SK-MEL-5 (cell line): Measurements from ENCODE around the gene LACTBL1. TPM values are rescaled to one million over a fixed set of nuclear protein-coding genes. Genes with fewer than 3 reads are reported as not detected.

ENCODE experiments used
- DNase-seq: peaks from one replicate; pipeline ENCODE4 v3.0.0-alpha.2; 2016; ENCODE audit warnings: low read depth, low spot score
- in situ Hi-C: cut with HindIII; loops from 2 replicates; pipeline ENCODE4 v1.10.0; 2016; ENCODE audit warnings: low sequenced_read_pairs, high pct_unique_total_duplicates, low pct_unique_long_range_greater_than_20kb
- total RNA-seq: library from RNA; depleted of rRNA; stranded (reverse); fragments of >200 nt; shearing (Covaris generic); gene quantifications from 2 replicates; pipeline ENCODE4 v1.2.3, GENCODE V29; 2014

Gene LACTBL1
- total RNA-seq, 1 experiment from 2014 or later = not detected

DNA sequence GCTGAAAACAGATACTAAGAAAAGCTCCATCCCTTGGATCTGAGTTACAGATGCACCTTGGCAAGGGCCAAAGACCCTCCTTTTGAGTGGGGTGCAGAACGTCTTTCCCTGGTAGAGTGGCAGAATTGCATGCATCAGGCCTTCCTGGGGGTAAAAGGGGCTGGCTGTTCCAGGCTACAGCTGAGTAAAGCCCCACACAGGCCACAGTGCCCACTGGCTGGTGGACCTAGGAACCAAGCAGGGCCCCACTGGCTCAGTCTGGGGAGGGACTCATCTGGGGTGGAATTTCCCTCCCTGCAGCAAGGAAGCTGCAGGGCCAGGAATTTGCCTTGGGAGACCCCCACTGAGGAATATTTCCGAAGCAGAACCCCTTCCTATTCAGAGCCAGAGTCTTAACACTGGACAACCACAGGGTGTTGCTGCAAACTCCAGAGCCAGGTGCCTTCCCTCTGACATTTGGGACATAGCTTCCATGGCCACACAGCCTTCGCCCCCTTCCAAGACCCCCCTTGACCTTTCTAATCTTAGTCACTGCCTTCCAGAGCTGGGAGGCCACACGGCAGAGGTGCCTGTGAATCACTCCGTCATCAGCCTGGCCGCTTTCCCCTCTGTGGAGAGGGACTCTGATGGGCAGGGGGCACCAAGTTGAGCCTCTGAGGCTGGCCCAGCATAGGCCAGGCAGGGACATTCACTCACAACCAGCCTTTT, 52.5 kb downstream of the LACTBL1 start:
- in situ Hi-C loops = no loop called here
- no peak for DNase-seq

DNA sequence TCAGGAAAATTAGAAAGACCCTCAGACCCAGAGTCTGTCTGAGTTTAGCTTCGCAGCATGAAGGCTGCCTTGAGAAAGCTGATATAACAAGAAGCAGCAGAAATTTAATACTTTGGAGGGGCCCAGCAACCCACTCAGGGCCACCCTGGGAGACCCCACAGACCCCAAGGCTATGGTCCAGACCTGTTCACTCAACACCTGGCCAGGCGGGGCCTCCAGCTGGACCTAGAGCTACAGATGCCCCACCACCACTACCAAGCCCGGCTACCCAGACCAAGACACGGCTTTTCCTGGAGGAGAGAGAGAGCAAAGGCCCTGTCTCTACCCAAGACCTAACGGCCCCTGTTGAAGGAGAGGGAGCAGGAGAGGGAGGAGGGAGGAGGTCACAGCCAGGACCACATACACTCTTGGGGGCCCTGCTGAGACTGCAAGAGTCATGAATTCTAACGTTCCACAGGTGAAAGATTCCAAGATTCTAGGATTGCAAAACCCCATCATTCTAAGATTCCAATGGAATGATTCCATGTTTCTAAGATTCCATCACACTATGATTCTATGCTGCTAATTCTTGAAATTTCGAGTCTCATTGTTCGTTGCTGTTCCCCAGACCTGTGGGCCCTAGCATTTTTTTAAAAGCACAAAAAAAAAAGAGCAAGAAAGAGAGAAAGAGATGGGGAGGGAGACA, 53.2 kb downstream of the LACTBL1 start:
- DNase-seq = no peak

DNA sequence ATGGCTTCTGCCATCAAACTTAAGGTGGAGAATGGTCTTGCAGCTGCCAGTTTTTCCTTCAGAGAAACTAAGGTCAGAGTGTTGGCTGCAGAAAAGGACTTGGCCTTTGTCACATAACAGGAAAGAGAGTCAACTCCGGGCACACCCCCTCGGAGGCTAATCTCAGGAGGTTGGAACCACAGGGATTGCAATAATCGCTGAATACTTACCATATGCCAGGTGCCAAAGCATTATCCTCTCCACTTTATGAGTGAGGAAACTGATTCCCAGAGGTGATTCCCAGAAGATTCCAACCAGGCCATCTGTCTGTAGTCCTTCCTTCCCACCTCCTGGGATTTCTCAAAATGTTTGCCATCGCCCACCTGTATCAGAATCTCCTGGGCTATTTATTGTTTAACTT, 54.0 kb downstream of the LACTBL1 start:
- DNase-seq = no peak
- in situ Hi-C loops = no loop called here

More for the DNA sequence above, 53.2 kb downstream of the LACTBL1 start:
- in situ Hi-C loops = no loop called here

DNA sequence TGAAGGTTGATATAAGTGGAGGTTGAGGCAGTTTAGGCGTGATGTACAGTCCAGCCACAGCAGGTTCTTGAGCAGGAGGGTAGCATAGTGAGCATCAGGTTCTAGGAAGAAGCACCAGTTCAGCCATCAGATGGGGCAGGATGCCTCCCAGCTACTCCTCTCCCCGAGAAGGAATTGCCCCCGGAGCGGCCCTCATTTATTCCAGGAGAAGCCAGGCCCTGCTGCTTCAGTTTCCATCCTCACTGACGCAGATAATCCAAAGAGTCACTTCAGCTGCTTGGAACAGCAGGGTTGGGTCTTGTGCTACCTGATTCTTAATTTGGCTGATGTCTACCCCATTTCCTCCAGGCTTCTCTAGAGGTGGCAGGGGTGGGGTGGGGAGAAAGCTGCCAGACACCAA, 54.7 kb downstream of the LACTBL1 start:
- no peak for DNase-seq
- in situ Hi-C loops = no loop called here

DNA sequence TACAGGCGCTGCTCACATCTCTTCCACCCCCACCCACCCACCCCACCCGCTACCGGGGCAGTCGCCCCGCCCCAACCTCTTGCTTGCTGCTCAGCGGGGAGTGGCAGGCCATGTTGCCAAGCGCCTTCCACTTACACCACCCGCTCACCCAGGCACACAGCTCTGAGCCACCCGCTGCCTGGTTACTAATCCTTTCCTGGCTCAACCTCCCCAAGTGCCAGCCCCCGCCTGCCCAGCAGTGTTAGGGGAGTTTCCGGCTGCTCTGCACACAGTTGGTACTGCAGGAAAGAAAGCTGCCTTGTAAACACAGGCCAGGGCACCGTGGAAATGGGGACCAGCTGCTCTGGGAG, 56.2 kb downstream of the LACTBL1 start:
- in situ Hi-C loops = no loop called here
- no peak for DNase-seq

DNA sequence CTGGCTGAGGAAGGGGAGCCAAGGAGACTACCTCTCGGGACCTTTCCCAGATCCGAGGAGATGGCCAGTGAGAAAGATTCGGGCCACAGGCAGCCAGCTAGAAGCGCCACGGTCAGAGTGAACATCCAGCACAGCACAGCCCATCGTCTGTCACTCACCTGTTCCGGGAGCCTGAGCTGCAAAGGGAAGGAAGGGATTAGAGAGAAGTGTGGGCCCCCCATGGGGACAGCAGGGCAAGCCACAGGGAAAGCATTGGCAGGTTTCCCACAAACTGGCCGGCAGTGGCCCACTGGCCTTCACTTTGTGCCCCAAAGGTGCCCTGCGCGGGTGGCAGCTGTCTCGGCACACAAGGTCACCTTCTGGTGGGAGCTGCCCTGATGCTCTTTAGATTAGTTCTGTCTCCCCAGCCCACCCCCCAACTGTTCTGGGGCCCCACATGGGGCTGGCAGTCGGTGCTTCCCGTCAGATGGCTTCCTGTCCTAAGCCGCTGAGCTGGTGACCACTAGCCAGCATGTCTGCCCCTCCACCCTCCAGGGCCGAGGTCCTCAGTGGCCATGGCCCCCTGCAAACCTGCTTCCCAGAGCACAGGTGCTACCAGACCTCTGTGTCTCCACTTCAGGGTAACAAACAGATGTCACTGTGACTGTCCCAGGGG, 56.7 kb downstream of the LACTBL1 start:
- in situ Hi-C loops = no loop called here
- DNase-seq = no peak

DNA sequence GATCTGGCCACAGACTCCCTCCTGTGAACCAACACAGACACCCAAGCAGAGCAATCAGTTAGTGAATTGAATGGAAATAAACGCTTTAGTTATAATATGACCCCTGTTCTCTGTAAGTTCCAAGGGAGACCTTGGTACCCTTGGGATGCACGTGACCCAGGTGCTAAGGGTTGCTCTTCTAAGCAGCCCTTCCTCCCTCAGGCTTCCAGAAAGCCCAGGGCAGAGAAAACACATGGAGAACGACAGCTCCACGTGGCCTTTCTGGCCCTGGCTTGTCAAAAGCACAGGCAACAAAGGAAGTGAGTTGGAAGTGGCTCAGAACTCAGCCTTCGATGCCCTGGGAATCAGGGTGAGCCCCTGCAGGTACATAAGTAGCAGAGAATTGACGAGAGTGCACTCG, 57.4 kb downstream of the LACTBL1 start:
- in situ Hi-C loops = no loop called here
- DNase-seq = no peak

DNA sequence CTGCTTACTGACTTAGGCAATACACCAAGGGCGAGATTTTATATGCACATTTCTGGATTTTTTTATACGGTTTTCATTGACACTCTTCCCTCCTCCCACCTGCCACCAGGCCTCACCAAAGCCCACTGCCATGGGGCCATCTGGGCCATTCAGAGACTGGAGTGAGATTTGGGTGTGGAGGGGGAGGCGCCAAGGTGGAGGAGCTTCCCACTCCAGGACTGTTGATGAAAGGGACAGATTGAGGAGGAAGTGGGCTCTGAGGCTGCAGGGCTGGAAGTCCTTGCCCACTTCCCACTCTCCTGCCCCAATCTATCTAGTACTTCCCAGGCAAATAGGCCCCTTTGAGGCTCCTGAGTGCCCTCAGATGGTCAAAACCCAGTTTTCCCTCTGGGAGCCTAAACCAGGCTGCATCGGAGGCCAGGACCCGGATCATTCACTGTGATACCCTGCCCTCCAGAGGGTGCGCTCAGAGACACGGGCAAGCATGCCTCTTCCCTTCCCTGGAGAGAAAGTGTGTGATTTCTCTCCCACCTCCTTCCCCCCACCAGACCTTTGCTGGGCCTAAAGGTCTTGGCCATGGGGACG, 57.9 kb downstream of the LACTBL1 start:
- in situ Hi-C loops = no loop called here
- no peak for DNase-seq

DNA sequence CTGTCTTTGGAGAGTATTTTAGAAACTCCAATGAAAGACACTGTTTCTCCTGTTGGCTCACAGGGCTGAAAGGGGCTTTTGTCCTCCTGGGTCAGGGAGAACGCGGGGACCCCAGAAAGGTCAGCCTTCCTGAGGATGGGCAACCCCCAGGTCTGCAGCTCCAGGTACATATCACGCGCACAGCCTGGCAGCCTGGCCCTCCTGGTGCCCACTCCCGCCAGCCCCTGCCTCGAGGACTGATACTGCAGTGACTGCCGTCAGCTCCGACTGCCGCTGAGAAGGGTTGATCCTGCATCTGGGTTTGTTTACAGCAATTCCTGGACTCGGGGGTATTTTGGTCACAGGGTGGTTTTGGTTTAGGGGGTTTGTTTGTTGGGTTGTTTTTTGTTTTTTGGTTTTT, 58.5 kb downstream of the LACTBL1 start:
- in situ Hi-C loops = no loop called here

DNA sequence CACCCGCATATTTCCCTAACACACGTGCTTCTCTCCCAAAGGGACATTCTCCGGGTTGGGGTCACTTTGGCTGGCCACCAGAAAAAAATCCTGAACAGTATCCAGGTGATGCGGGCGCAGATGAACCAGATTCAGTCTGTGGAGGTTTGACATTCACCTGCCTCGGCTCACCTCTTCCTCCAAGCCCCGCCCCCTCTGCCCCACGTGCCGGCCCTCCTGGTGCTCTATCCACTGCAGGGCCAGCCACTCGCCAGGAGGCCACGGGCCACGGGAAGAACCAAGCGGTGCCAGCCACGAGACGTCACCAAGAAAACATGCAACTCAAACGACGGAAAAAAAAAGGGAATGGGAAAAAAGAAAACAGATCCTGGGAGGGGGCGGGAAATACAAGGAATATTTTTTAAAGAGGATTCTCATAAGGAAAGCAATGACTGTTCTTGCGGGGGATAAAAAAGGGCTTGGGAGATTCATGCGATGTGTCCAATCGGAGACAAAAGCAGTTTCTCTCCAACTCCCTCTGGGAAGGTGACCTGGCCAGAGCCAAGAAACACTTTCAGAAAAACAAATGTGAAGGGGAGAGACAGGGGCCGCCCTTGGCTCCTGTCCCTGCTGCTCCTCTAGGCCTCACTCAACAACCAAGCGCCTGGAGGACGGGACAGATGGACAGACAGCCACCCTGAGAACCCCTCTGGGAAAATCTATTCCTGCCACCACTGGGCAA, 59.1 kb downstream of the LACTBL1 start:
- in situ Hi-C loops = no loop called here
- no peak for DNase-seq

More for the DNA sequence above, 58.5 kb downstream of the LACTBL1 start:
- DNase-seq = no peak

DNA sequence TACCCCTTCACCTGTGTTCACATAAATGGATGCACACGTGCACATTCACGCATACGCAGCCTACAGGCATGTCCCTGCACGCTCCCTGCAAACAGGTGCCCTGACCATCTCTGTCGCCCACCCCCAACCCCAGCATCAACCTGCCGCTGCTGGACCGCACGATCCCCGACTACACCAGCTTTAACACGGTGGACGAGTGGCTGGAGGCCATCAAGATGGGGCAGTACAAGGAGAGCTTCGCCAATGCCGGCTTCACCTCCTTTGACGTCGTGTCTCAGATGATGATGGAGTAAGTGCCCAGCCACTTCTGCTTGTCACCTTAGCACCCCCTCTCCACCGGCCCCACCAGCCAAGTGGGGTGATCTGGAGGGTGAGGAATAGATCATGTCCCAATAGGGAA, 60.4 kb downstream of the LACTBL1 start:
- in situ Hi-C loops = no loop called here
- DNase-seq = no peak

DNA sequence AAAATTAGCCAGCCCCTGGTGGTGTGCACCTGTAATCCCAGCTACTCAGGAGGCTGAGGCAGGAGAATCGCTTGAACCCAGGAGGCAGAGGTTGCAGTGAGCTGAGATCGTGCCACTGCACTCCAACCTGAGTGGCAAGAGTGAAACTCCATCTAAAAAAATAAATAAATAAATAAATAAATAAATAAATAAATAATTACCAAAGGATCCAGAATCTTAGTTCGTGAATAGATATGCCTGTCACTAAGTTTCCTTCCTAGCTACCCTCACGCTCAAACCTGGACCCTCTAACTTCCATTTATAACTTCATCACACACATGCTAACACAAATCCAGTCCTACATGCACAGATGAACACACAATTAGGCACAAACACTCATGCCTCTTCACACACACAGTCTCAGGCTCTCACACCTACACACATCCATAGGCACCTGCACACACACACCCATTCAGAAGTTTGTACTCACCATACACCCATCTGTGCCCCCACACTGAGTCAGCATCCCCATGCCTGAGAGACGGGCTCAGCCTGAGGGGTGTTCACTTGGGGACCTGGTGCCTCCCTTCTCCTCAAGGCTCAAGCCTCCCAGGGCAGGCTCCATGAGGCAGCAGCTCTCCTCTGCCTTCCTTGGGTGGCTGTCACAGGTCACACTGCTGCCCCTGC, 61.5 kb downstream of the LACTBL1 start:
- in situ Hi-C loops = no loop called here
- no peak for DNase-seq

DNA sequence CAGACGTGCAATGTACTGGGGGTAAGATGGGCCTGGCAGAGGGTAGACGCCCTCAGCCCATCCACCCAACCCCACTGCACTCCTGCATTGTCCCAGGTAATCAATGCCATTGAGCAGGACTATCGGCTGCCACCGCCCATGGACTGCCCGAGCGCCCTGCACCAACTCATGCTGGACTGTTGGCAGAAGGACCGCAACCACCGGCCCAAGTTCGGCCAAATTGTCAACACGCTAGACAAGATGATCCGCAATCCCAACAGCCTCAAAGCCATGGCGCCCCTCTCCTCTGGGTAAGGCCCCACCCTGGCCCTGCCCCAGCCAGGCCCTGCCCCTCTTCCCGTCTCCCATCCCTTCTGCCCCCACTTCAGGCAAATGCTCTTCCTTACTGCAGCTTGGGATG, 62.4 kb downstream of the LACTBL1 start:
- in situ Hi-C loops = no loop called here
- DNase-seq = no peak

DNA sequence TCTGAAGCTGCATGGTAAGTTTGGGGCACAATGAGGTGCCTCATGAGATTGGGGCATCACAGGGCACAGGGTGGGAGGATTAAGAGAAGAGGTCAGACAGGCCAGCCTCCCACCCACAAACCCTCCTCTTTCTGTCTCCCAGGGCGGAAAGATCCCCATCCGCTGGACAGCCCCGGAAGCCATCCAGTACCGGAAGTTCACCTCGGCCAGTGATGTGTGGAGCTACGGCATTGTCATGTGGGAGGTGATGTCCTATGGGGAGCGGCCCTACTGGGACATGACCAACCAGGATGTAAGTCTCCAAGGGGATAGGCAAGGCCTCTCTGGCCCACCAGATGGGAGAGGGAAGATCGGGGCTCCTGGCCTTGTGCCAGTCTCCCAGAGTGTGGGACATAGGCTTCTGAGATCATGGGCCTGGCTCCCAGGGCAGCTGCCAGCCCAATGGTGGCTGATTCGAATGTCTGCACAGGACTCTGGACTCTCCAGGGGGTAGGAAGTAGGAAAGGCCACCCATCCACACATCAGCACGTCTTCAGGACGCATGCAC, 63.7 kb downstream of the LACTBL1 start:
- in situ Hi-C loops = no loop called here

DNA sequence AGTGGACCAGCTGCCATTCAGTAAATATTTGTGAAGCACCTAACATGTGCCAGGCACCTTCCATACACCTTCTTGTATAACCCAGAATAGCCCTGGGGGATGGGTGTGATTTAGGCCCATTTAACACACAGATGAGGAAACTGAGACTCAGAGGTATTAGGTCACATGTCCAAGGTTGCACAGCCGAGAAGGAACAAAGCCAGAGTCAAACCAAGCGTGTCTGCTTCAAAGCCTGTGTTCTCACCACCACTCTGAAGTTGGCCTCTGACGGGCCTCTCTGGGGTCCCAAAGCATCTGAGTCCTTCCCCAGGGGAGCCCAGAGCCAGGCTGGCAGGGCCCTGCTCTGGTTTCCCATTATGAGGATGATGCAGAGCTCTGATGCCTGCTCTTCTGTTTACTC, 65.1 kb downstream of the LACTBL1 start:
- no peak for DNase-seq
- in situ Hi-C loops = no loop called here

More for the DNA sequence above, 63.7 kb downstream of the LACTBL1 start:
- no peak for DNase-seq

DNA sequence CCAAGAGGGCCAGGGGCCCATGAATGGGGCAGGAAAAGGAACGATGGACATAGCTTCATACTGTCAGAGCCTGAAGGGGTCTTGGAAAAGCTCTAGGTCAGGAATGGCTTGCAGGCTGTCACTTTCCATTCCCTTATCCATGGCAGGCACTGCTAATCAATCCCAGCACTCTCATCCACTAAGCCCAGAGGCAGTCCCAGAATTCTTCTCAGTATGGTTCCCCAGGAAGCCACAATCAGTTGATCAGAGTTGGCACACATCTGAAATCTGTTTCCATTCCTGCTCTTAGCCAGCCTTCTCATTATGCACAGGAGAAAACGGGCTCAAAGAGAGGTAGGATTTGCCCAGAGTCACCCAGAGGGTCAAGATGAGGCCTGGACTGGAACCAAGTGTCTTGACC, 65.7 kb downstream of the LACTBL1 start:
- no peak for DNase-seq
- in situ Hi-C loops = no loop called here

DNA sequence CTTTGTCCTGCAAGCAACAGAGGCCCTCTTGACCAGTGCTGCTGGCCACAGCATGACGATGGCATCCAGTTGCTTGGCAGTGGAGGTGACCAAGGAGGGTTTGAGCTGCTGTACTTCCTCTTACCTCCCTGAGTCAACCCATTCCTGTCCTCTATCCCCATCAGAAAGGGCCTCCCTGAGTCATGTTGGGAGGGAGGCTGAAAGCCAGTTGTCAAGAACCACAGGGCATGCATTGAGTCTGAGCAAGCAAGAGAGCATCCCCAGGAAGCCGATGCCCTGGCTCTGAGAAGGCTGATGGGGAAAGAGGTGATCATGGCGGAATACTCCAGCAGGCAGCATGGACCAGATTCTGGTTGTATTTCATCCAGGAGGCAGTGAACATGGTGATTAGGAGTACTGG, 69.6 kb downstream of the LACTBL1 start:
- in situ Hi-C loops = no loop called here
- DNase-seq = no peak
